H1 (cell line): ENCODE results near the gene GPR52. TPM values are rescaled to one million over a fixed set of nuclear protein-coding genes. Genes with fewer than 3 reads are reported as not detected.

Experiments used
- CTCF ChIA-PET: fragments of 300-600 bp; sonication (Branson Sonifier 250); formaldehyde crosslinking; loops from one replicate; lab custom pipeline; 2021; ENCODE audit not compliant: partially characterized antibody; lab: Charles Lee
- POLR2A ChIA-PET: fragments of 300-600 bp; sonication (Branson Sonifier 250); formaldehyde crosslinking; loops from one replicate; lab custom pipeline; 2021; ENCODE audit warnings: inconsistent platforms; ENCODE audit not compliant: partially characterized antibody; lab: Charles Lee
- DNase-seq, 2 experiments: peaks; one replicate each; pipeline versions ENCODE4 v3.0.0 to v3.0.0-alpha.2; 2010 to 2022; ENCODE audit warnings: low spot score in 2 of 2, low read depth in 1 of 2, mixed read lengths in 1 of 2
- FAIRE-seq: peaks from 2 replicates; lab custom pipeline; 2011; peaks lifted over from hg19 to GRCh38; lab: Jason Lieb, UNC
- H2AFZ ChIP-seq: 2 replicates; pipeline ENCODE4 v1.8.1; 2012; ENCODE audit warnings: low read length, inconsistent platforms
- H2AK5ac ChIP-seq: 2 replicates; pipeline ENCODE4 v1.6.1; 2013; ENCODE audit warnings: low read depth, low read length
- H2BK120ac ChIP-seq: replicated peaks from 2 replicates; pipeline ENCODE3; 2013; ENCODE audit warnings: low read depth, low read length, inconsistent platforms
- H2BK12ac ChIP-seq: 2 replicates; pipeline ENCODE4 v1.6.1; 2013; ENCODE audit warnings: low read depth, low read length
- H2BK15ac ChIP-seq: 2 replicates; pipeline ENCODE4 v1.6.1; 2013; ENCODE audit warnings: low read length
- H2BK20ac ChIP-seq: 2 replicates; pipeline ENCODE4 v1.6.1; 2013; ENCODE audit warnings: low read length
- H2BK5ac ChIP-seq: 2 replicates; pipeline ENCODE4 v1.6.1; 2013; ENCODE audit warnings: low read depth, low read length
- H3K14ac ChIP-seq: 2 replicates; pipeline ENCODE4 v1.6.1; 2013; ENCODE audit warnings: inconsistent platforms; ENCODE audit not compliant: insufficient read length
- H3K18ac ChIP-seq: 2 replicates; pipeline ENCODE4 v1.6.1; 2013; ENCODE audit warnings: low read length; ENCODE audit errors: extremely low read depth
- H3K23ac ChIP-seq: 2 replicates; pipeline ENCODE4 v1.6.1; 2013; ENCODE audit warnings: inconsistent platforms; ENCODE audit not compliant: insufficient read length
- H3K23me2 ChIP-seq: 2 replicates; pipeline ENCODE4 v1.6.1; 2013; ENCODE audit warnings: low read depth, low read length
- H3K27ac ChIP-seq: 2 replicates; pipeline ENCODE4 v1.6.1; 2011; ENCODE audit warnings: low read depth, low read length, inconsistent platforms
- H3K27me3 ChIP-seq, 4 experiments: replicated peaks in 1 of 4; 1 replicate in 1 of 4; 2 replicates in 3 of 4; pipeline versions ENCODE4 v1.6.1 to v1.8.1; 2011 to 2013; ENCODE audit warnings: low read length in 3 of 4, mild to moderate bottlenecking in 3 of 4, inconsistent platforms in 2 of 4, mixed read lengths in 2 of 4, moderate library complexity in 1 of 4; ENCODE audit not compliant: control insufficient read depth in 3 of 4, insufficient read depth in 3 of 4; ENCODE audit errors: extremely low read depth in 1 of 4
- H3K36me3 ChIP-seq, 4 experiments: 2 replicates each; pipeline versions ENCODE4 v1.6.1 to v1.8.1; 2011 to 2013; ENCODE audit warnings: mild to moderate bottlenecking in 4 of 4, low read length in 3 of 4, moderate library complexity in 2 of 4, control low read depth in 1 of 4, inconsistent platforms in 1 of 4; ENCODE audit not compliant: insufficient read depth in 4 of 4, control insufficient read depth in 2 of 4
- H3K4ac ChIP-seq: replicated peaks from 2 replicates; pipeline ENCODE3; 2013; ENCODE audit warnings: low read length, low read depth, mixed read lengths, inconsistent platforms; ENCODE audit not compliant: insufficient read length
- H3K4me1 ChIP-seq, 4 experiments: replicated peaks in 1 of 4; 1 replicate in 1 of 4; 2 replicates in 3 of 4; pipeline versions ENCODE4 v1.6.1 to v1.8.1; 2011 to 2013; ENCODE audit warnings: low read length in 3 of 4, inconsistent platforms in 2 of 4, mixed read lengths in 1 of 4; ENCODE audit not compliant: insufficient read depth in 4 of 4, control insufficient read depth in 3 of 4
- H3K4me2 ChIP-seq, 2 experiments: 2 replicates each; pipeline versions ENCODE4 v1.6.1 to v1.8.1; 2011 to 2013; ENCODE audit warnings: low read depth in 2 of 2, low read length in 2 of 2, control low read depth in 1 of 2, inconsistent platforms in 1 of 2, mild to moderate bottlenecking in 1 of 2; ENCODE audit not compliant: insufficient read depth in 1 of 2
- H3K4me3 ChIP-seq, 4 experiments: fragments of 200-600, 300-600 bp in 1 of 4; sonication (generic), shearing (Covaris generic), sonication (Bioruptor Twin) in 1 of 4; 2 replicates each; pipeline versions ENCODE4 v1.5.1 to v1.8.1; 2011 to 2016; ENCODE audit warnings: low read length in 4 of 4, low read depth in 3 of 4, control low read depth in 2 of 4, inconsistent platforms in 2 of 4, mild to moderate bottlenecking in 2 of 4, mixed read lengths in 1 of 4, moderate library complexity in 1 of 4; ENCODE audit not compliant: insufficient read depth in 2 of 4; ENCODE audit errors: extremely low read depth in 1 of 4
- H3K56ac ChIP-seq: replicated peaks from 2 replicates; pipeline ENCODE3; 2013; ENCODE audit warnings: low read depth, mild to moderate bottlenecking, mixed read lengths, low read length, inconsistent platforms; ENCODE audit not compliant: insufficient read length
- H3K79me1 ChIP-seq: 2 replicates; pipeline ENCODE4 v1.6.1; 2013; ENCODE audit warnings: low read depth, low read length, control low read depth
- H3K79me2 ChIP-seq, 2 experiments: 2 replicates each; pipeline versions ENCODE4 v1.6.1 to v1.8.1; 2012 to 2013; ENCODE audit warnings: low read length in 2 of 2, mild to moderate bottlenecking in 2 of 2, inconsistent platforms in 1 of 2; ENCODE audit not compliant: insufficient read depth in 2 of 2, control insufficient read depth in 1 of 2
- H3K9ac ChIP-seq, 4 experiments: replicated peaks in 1 of 4; 1 replicate in 1 of 4; 2 replicates in 3 of 4; pipeline versions ENCODE4 v1.6.1 to v1.8.1; 2011 to 2013; ENCODE audit warnings: low read depth in 3 of 4, low read length in 3 of 4, control low read depth in 2 of 4, mild to moderate bottlenecking in 2 of 4, moderate library complexity in 2 of 4, inconsistent platforms in 1 of 4; ENCODE audit errors: extremely low read depth in 1 of 4
- H3K9me3 ChIP-seq, 2 experiments: 2 replicates each; pipeline versions ENCODE4 v1.6.1 to v1.8.1; 2012 to 2013; ENCODE audit warnings: mild to moderate bottlenecking in 2 of 2, moderate library complexity in 2 of 2, control low read depth in 1 of 2, inconsistent platforms in 1 of 2, low read depth in 1 of 2, low read length in 1 of 2, mixed read lengths in 1 of 2; ENCODE audit not compliant: insufficient read depth in 2 of 2
- H4K20me1 ChIP-seq, 2 experiments: replicated peaks in 1 of 2; 2 replicates each; pipeline versions ENCODE3 to v1.8.1; 2011 to 2013; ENCODE audit warnings: inconsistent platforms in 2 of 2, low read length in 2 of 2, mild to moderate bottlenecking in 1 of 2; ENCODE audit not compliant: insufficient read depth in 2 of 2, control insufficient read depth in 1 of 2
- H4K5ac ChIP-seq: 2 replicates; pipeline ENCODE4 v1.6.1; 2013; ENCODE audit warnings: low read length, low read depth, mixed read lengths, inconsistent platforms; ENCODE audit not compliant: insufficient read length
- H4K8ac ChIP-seq: 2 replicates; pipeline ENCODE4 v1.8.0; 2013; ENCODE audit warnings: mild to moderate bottlenecking, moderate library complexity, low read length, inconsistent platforms; ENCODE audit not compliant: insufficient read depth; ENCODE audit errors: extremely low read depth
- H4K91ac ChIP-seq: replicated peaks from 2 replicates; pipeline ENCODE3; 2013; ENCODE audit warnings: low read length, mixed read lengths, inconsistent platforms; ENCODE audit not compliant: insufficient read length
- CBX8 ChIP-seq: fragments of 300-800, 300-1000 bp; sonication (generic); IDR thresholded peaks from 2 replicates; pipeline ENCODE4 v1.7.1; 2016; ENCODE audit warnings: low read depth, low read length, borderline replicate concordance
- CHD1 ChIP-seq: IDR thresholded peaks from 2 replicates; pipeline ENCODE4 v1.6.1; 2012; ENCODE audit warnings: low read depth, low read length, improper control_type of control experiment
- CREB1 ChIP-seq: IDR thresholded peaks from 2 replicates; pipeline ENCODE4 v1.6.1; 2012; ENCODE audit warnings: inconsistent platforms
- JUN ChIP-seq: IDR thresholded peaks from 2 replicates; pipeline ENCODE4 v1.6.1; 2011; ENCODE audit warnings: low read depth, mild to moderate bottlenecking, improper control_type of control experiment, low read length
- JUND ChIP-seq: IDR thresholded peaks from 2 replicates; pipeline ENCODE4 v1.6.1; 2011; ENCODE audit warnings: mild to moderate bottlenecking, improper control_type of control experiment, low read length
- NANOG ChIP-seq: IDR thresholded peaks from 2 replicates; pipeline ENCODE4 v1.6.1; 2011; ENCODE audit warnings: low read length, low read depth, mild to moderate bottlenecking, inconsistent platforms; ENCODE audit not compliant: insufficient read depth, poor library complexity, severe bottlenecking
- RBBP5 ChIP-seq: IDR thresholded peaks from 2 replicates; pipeline ENCODE4 v1.7.1; 2012; ENCODE audit warnings: low read depth, mild to moderate bottlenecking, inconsistent platforms, low read length, moderate library complexity, borderline replicate concordance
- SIN3A ChIP-seq, 2 experiments: IDR thresholded peaks in 1 of 2; conservative IDR thresholded peaks in 1 of 2; 2 replicates each; pipeline ENCODE4 v1.6.1; 2011 to 2012; ENCODE audit warnings: low read length in 2 of 2, improper control_type of control experiment in 1 of 2, low read depth in 1 of 2, mild to moderate bottlenecking in 1 of 2
- WGBS, 2 experiments: shearing (Covaris generic) in 1 of 2; methylation state at CpG; one replicate each; pipeline versions ENCODE4 v1.1.6 to v1.1.7; 2013 to 2015; ENCODE audit warnings: low lambda C conversion rate in 2 of 2, mixed read lengths in 2 of 2, inconsistent platforms in 1 of 2, low coverage in 1 of 2, missing lambda C conversion rate in 1 of 2; ENCODE audit not compliant: insufficient replicate concordance in 2 of 2, insufficient coverage in 1 of 2, insufficient read length in 1 of 2; ENCODE audit errors: extremely low coverage in 1 of 2, missing lambda C conversion rate in 1 of 2; 5-methylcytosine and 5-hydroxymethylcytosine counted together
- long read RNA-seq, 2 experiments: library from RNA in 1 of 2; library from capped mRNA in 1 of 2; stranded (forward); transcript quantifications; one replicate each; pipeline ENCODE4 v2.0.0, GENCODE V29; 2021; ENCODE audit warnings: inconsistent platforms in 1 of 2
- polyA minus RNA-seq, 3 experiments: library from RNA; depleted of rRNA, polyadenylated mRNA; stranded (reverse); fragments of >200 nt; gene quantifications; 1 replicate in 2 of 3; 2 replicates in 1 of 3; pipeline ENCODE4 v1.2.3, GENCODE V29; 2011
- polyA plus RNA-seq, 7 experiments: library from polyadenylated mRNA; depleted of rRNA in 3 of 7; stranded (reverse) in 5 of 7; unstranded in 2 of 7; fragments of >200 nt in 5 of 7; fragments of 200-250 nt in 2 of 7; gene quantifications; 1 replicate in 5 of 7; 2 replicates in 1 of 7; 4 replicates in 1 of 7; pipeline versions ENCODE4 v1.2.1 to v1.2.3, GENCODE V29; 2011 to 2013; ENCODE audit warnings: missing spikeins in 2 of 7, mixed read lengths in 2 of 7
- total RNA-seq: library from RNA; stranded (reverse); fragmentation: NEBNext Ultra II Directional; extraction: Animal tissue kit (Norgen Biotek cat#: 25700); gene quantifications from 2 replicates; pipeline ENCODE4 v1.2.1, GENCODE V29; 2021

GPR52 gene
- total RNA-seq, result 0.63 TPM in 1 of 2 replicates, not detected in the other
- 0.19 and 0.24 TPM in 2 replicates for polyA plus RNA-seq (2011; rRNA removed)
- not detected for polyA plus RNA-seq (2011; cell fraction: cytosol; rRNA removed)
- polyA plus RNA-seq (2011; cell fraction: nucleus; rRNA removed), result 0.44 TPM
- polyA plus RNA-seq (2012, experiment 1 of 2), result not detected in 4 replicates
- not detected for polyA plus RNA-seq (2012, experiment 2 of 2)
- not detected for polyA plus RNA-seq (2013, experiment 1 of 2)
- 0.07 TPM for polyA plus RNA-seq (2013, experiment 2 of 2)
- polyA minus RNA-seq (2011; rRNA and poly(A)+ RNA removed), result 5.4 and 6.3 TPM in 2 replicates
- not detected for polyA minus RNA-seq (2011; cell fraction: cytosol; rRNA and poly(A)+ RNA removed)
- 29.7 TPM for polyA minus RNA-seq (2011; cell fraction: nucleus; rRNA and poly(A)+ RNA removed)
- long read RNA-seq, experiment 1, result 0 reads
- long read RNA-seq, experiment 2, result 0 reads

DNA sequence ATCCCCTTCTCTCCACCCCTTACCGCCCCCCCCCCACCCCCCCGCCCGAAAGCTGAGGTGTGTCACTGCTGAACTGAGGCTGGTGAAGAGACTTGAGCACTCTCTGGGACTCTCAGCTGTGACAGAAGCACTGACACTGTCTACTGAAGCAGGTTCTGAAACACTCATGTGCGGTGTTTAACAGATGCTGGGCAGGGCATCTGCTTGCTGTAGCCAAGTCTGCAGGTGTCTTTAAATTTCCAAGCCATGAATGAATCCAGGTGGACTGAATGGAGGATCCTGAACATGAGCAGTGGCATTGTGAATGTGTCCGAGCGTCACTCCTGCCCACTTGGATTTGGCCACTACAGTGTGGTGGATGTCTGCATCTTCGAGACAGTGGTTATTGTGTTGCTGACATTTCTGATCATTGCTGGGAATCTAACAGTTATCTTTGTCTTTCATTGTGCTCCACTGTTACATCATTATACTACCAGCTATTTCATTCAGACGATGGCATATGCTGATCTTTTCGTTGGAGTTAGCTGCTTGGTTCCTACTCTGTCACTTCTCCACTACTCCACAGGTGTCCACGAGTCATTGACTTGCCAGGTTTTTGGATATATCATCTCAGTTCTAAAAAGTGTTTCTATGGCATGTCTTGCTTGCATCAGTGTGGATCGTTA is at the start of gene GPR52:
Gene GPR52 (plus strand): TSS at position 99 of the 665 bp plus-strand sequence. CDS start 148 bp downstream, at position 247.
- DNase-seq (no peak), FAIRE-seq (no peak)
- Histone ChIP-seq H3K9ac (no peak within 1 kb of the TSS), H3K56ac (no peak within 1 kb of the TSS), H3K27me3 (no peaks in the 10 kb centered on the region), H3K14ac (no peak within 1 kb of the TSS), H3K4me3 (no peak within 1 kb of the TSS), H4K91ac (no peak within 1 kb of the TSS), H3K27ac (no peak within 1 kb of the TSS), H2BK12ac (no peak within 1 kb of the TSS), H4K8ac (no peak within 1 kb of the TSS), H4K5ac (no peak within 1 kb of the TSS), H2AFZ (no peak within 1 kb of the TSS), H3K36me3 (no peaks in the 10 kb centered on the region), H2BK20ac (no peak within 1 kb of the TSS), H3K4me1 (peaks cover 0 to 6% (median 3%) of the 10 kb centered on the region in 4 experiments; a peak in 1 of 7 replicates), H3K79me1 (no peaks in the 10 kb centered on the region), H2BK15ac (no peak within 1 kb of the TSS), H3K79me2 (no peaks in the 10 kb centered on the region), H3K4ac (no peak within 1 kb of the TSS), H2BK120ac (no peak within 1 kb of the TSS), H3K23ac (no peak within 1 kb of the TSS), H2BK5ac (no peak within 1 kb of the TSS), H4K20me1 (no peaks in the 10 kb centered on the region), H3K4me2 (no peak within 1 kb of the TSS), H3K18ac (no peak within 1 kb of the TSS), H3K23me2 (no peaks in the 10 kb centered on the region), H2AK5ac (no peak within 1 kb of the TSS; the same call in 1 of the 2 replicates), H3K9me3 (no peaks in the 10 kb centered on the region)
- ChIA-PET POLR2A (no interaction called here), CTCF (interaction anchor here (0.9 to 1.3 kb wide), 2 partner anchors 34 to 291 kb away, joined by 4 read pairs; no protein-coding TSS in a partner anchor)
- WGBS, 2 experiments, result 87% methylated on average over 8 of the region's 11 CpGs; no CpG with 5 or more reads in 1 of the 2 experiments
- TF ChIP-seq RBBP5, result no peak
- no peak for TF ChIP-seq CBX8
- no peak for TF ChIP-seq CHD1
- no peak for TF ChIP-seq JUND
- TF ChIP-seq SIN3A (conservative IDR thresholded peaks at IDR 0.05 in 1 of 2, IDR thresholded peaks at IDR 0.05 in 1 of 2; ENCODE audit: low read depth in 1 of 2, low read length in 2 of 2), result no peak
- no peak for TF ChIP-seq CREB1
- no peak for TF ChIP-seq JUN
- no peak for TF ChIP-seq NANOG
